Heart left ventricle (tissue), 16 donors: ENCODE measurements around the gene TTC7B. TPM values are rescaled to one million over a fixed set of nuclear protein-coding genes. Genes with fewer than 3 reads are reported as not detected.

Experiments used
- ATAC-seq, 4 donors: fragments of 200-7000 bp; cut with Tn5 transposase; one replicate each; pipeline ENCODE4 v1.9.1; 2020 to 2022; ENCODE audit warnings: moderate library complexity in 4 of 4, mild to moderate bottlenecking in 3 of 4, moderate number of reproducible peaks in 1 of 4
- DNase-seq, 5 donors: peaks; one replicate each; pipeline ENCODE4 v3.0.0-alpha.2; 2020
- H3K27ac ChIP-seq, 12 donors: fragments of 200-600 bp; sonication (generic) in 4 of 12; one replicate each; pipeline versions ENCODE4 v1.5.0 to v1.8.0; 2016 to 2022; ENCODE audit warnings: mild to moderate bottlenecking in 2 of 12
- H3K27me3 ChIP-seq, 9 donors: fragments of 200-600 bp; sonication (generic) in 2 of 9; one replicate each; pipeline versions ENCODE4 v1.5.1 to v1.8.0; 2016 to 2022; ENCODE audit warnings: mild to moderate bottlenecking in 3 of 9
- H3K36me3 ChIP-seq, 9 donors: fragments of 200-600 bp; sonication (generic) in 2 of 9; one replicate each; pipeline versions ENCODE4 v1.5.0 to v1.8.0; 2018 to 2022; ENCODE audit warnings: mild to moderate bottlenecking in 2 of 9
- H3K4me1 ChIP-seq, 12 donors: fragments of 200-600 bp; sonication (generic) in 4 of 12; one replicate each; pipeline versions ENCODE4 v1.5.0 to v1.8.0; 2016 to 2022; ENCODE audit warnings: mild to moderate bottlenecking in 3 of 12
- H3K4me3 ChIP-seq, 12 donors: fragments of 200-600 bp; sonication (generic) in 4 of 12; one replicate each; pipeline versions ENCODE4 v1.5.0 to v1.8.0; 2017 to 2022; ENCODE audit warnings: mild to moderate bottlenecking in 9 of 12, moderate library complexity in 4 of 12
- H3K9me3 ChIP-seq, 12 donors: fragments of 200-600 bp; sonication (generic) in 4 of 12; one replicate each; pipeline versions ENCODE4 v1.5.0 to v1.8.0; 2016 to 2022; ENCODE audit warnings: mild to moderate bottlenecking in 1 of 12
- POLR2A ChIP-seq, 2 donors: fragments of 450-650 bp; IDR thresholded peaks; one replicate each; pipeline ENCODE4 v1.6.1; 2017; ENCODE audit warnings: antibody characterized with exemption in 2 of 2, mild to moderate bottlenecking in 2 of 2, moderate library complexity in 2 of 2
- WGBS, 4 donors: extraction: QIAGEN DNeasy Blood & Tissue Kit in 2 of 4; methylation state at CpG; one replicate each; pipeline versions ENCODE4 v1.1.5 to v1.1.7; 2013 to 2018; 5-methylcytosine and 5-hydroxymethylcytosine counted together
- intact Hi-C, 10 donors: fragments of 100-400 bp; cut with DNase I; formaldehyde crosslinking; loops; one replicate each; pipeline versions ENCODE4 v1.11.1 to v1.14.2; 2022
- polyA plus RNA-seq, 2 donors: library from polyadenylated mRNA; stranded (reverse); fragments of 200-250 nt; gene quantifications; one replicate each; pipeline ENCODE4 v1.2.3, GENCODE V29; 2013
- total RNA-seq, 9 donors: library from RNA; depleted of rRNA in 2 of 9; stranded (reverse); fragments of >200 nt in 2 of 9; fragmentation: NEBNext Ultra II Directional in 3 of 9; extraction: Animal tissue kit (Norgen Biotek cat#: 25700) in 3 of 9; gene quantifications; one replicate each; pipeline versions ENCODE4 v1.1.0 to v1.2.4, GENCODE V29; 2016 to 2023
- TF ChIP-seq, protein P1 (sequence below), 12 donors: fragments of 200-600 bp; sonication (generic) in 4 of 12; IDR thresholded peaks; one replicate each; pipeline versions ENCODE4 v1.5.0 to v1.8.0; 2018 to 2022; ENCODE audit warnings: antibody characterized with exemption in 12 of 12, mild to moderate bottlenecking in 5 of 12
- donor health status: ischemic (EF 13 %, LVEDD 7.1; RV severe dilation, severe dysfunction).
- donor health status: healthy with polysubstance abuse.
- donor health status: DM: no; HTN: yes; CAD: no.
- donor health status: DM: no; HTN: no; CAD: no.
- donor health status: ischemic (EF 25% LVEDD 6.9; RV normal size, moderate dysfunction).
- donor health status: ischemic (EF 25% LVEDD 5.7; RV mildly dilated, moderate dysfunction).
- donor health status: healthy.
- donor health status: DM: yes; HTN: yes; CAD: no.
- donor health status: ischemic (EF 35%, LVEDD 5.7; RV mildly dilated, moderate dysfunction).
- donor health status: nonischemic (EF 11% LVEDD 7.7; RV severe dilation, severe dysfunction).
- donor health status: DM: yes; HTN: yes; CAD: no.
- donor health status: PGD.
- donor health status: ischemic (EF 29% LVEDD 5.4; RV normal size, mild dysfunction).
- donor health status: nonischemic (EF 23%, LVEDD 6.1; RV moderate dilation, normal function).

Gene TTC7B
- total and polyA plus RNA-seq, 11 donors = 20.3 to 76.1 (median 62.6) TPM

DNA sequence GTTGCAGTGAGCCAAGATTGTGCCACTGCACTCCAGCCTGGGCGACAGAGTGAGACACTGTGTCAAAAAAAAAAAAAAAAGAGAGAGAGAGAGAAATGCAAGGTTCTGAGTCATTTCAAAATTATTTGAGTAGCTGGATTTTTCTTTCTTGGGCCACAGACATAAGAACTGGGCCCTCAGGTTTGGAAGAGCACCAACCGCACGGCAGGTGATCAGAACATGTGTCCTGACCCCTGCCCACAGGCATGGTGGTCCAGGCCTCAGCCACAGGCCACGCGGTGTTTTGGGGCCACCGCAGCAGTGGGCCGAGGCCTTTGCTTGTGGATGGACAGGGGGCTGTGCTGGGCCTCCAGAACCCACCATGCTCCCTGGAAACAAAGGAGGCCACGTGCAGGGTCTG lies 292.7 kb downstream of the TTC7B start:
- WGBS, 4 donors = 86 to 90% (median 90%) methylated on average over 8 of the region's 8 CpGs
- DNase-seq = peak in 1 of 5 donors; percentile 10
- H3K27me3 ChIP-seq = no peaks in the 10 kb centered on the region
- no peak for TF ChIP-seq POLR2A (IDR thresholded peaks at IDR 0.05)
- TF ChIP-seq, protein P1, sequence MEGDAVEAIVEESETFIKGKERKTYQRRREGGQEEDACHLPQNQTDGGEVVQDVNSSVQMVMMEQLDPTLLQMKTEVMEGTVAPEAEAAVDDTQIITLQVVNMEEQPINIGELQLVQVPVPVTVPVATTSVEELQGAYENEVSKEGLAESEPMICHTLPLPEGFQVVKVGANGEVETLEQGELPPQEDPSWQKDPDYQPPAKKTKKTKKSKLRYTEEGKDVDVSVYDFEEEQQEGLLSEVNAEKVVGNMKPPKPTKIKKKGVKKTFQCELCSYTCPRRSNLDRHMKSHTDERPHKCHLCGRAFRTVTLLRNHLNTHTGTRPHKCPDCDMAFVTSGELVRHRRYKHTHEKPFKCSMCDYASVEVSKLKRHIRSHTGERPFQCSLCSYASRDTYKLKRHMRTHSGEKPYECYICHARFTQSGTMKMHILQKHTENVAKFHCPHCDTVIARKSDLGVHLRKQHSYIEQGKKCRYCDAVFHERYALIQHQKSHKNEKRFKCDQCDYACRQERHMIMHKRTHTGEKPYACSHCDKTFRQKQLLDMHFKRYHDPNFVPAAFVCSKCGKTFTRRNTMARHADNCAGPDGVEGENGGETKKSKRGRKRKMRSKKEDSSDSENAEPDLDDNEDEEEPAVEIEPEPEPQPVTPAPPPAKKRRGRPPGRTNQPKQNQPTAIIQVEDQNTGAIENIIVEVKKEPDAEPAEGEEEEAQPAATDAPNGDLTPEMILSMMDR (IDR thresholded peaks at IDR 0.05) = no peak
- H3K27ac ChIP-seq = peak overlapping the region in 7 of 12 donors; percentile 20 to 78 (median 54)
- peaks cover 0 to 63% (median 44%) of the 10 kb centered on the region in 12 donors for H3K4me1 ChIP-seq
- no peak overlapping the region for H3K4me3 ChIP-seq
- peaks cover 0 to 9% (median 0%) of the 10 kb centered on the region in 12 donors for H3K9me3 ChIP-seq
- intact Hi-C loops = loop anchor here in 4 of 10 donors (5.0 to 10.0 kb wide), 3 partner anchors 116 to 126 kb away; partner anchors contain the start of gene CALM1 (in 2 of the 4)
- H3K36me3 ChIP-seq = no peaks in the 10 kb centered on the region
- no peak for ATAC-seq

DNA sequence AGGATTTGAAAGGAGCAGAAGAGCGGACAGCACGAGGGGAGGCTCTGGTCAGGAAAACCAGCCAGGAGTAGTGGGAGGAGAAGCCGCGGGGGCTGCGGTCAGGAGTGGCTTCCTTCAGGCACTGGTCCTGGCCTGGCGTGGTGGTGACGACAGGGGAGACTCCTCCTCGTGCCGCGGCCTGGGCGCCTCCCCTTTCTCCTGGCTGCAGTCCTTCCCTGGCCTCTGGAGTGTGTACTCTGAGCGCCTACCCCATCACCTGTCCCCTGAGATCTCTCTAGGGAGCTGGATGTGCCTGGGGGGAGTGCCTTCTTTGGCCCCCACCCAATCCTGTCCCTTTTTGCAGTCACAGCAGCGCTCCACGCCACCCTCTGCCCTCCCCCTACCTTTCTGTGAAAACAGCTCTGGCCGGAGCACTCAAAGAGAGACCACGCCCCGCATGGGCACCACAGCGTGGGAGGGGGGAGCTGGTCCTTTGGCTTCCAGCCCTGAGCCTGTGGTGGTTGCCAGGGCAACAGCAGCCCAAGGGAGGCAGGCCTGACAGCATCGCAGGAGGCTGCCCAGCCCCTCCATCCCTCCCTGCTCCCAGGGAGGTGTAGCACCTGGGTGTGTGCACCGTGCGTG lies 293.5 kb downstream of the TTC7B start:
- DNase-seq = peak in 4 of 5 donors; percentile 61 to 78 (median 68)

GRCh38 chr14:90521930-90522483 lies 294.2 kb downstream of the TTC7B start:
- TF ChIP-seq, protein P1 (IDR thresholded peaks at IDR 0.05) = no peak
- TF ChIP-seq POLR2A (IDR thresholded peaks at IDR 0.05) = no peak
- Histone ChIP-seq H3K4me3 (no peak overlapping the region), H3K27me3 (no peaks in the 10 kb centered on the region), H3K4me1 (peaks cover 0 to 74% (median 47%) of the 10 kb centered on the region in 12 donors), H3K36me3 (no peaks in the 10 kb centered on the region), H3K9me3 (peaks cover 0 to 7% (median 0%) of the 10 kb centered on the region in 12 donors), H3K27ac (peak overlapping the region in 9 of 12 donors; percentile 6 to 83 (median 53))
- WGBS, 4 donors = 84 to 91% (median 90%) methylated on average over 18 of the region's 18 CpGs
- ATAC-seq = peak in 1 of 4 donors; percentile 1
- intact Hi-C loops = loop anchor here in 4 of 10 donors (5.0 to 10.0 kb wide), 3 partner anchors 115 to 125 kb away; partner anchors contain the start of gene CALM1 (in 2 of the 4)
- DNase-seq = peak in 2 of 5 donors; percentile 21 to 26

More for the DNA sequence above, 293.5 kb downstream of the TTC7B start:
- Histone ChIP-seq H3K9me3 (peaks cover 0 to 9% (median 0%) of the 10 kb centered on the region in 12 donors), H3K4me1 (peaks cover 0 to 71% (median 47%) of the 10 kb centered on the region in 12 donors), H3K36me3 (no peaks in the 10 kb centered on the region), H3K27me3 (no peaks in the 10 kb centered on the region), H3K4me3 (no peak overlapping the region), H3K27ac (peak overlapping the region in 9 of 12 donors; percentile 31 to 83 (median 53))
- 31 to 54% (median 44%) methylated on average over 14 to 21 of the region's 21 CpGs for WGBS, 4 donors
- ATAC-seq = peak in 3 of 4 donors; percentile 10 to 77 (median 77)
- TF ChIP-seq POLR2A (IDR thresholded peaks at IDR 0.05) = no peak
- TF ChIP-seq, protein P1 (IDR thresholded peaks at IDR 0.05) = no peak
- intact Hi-C loops = loop anchor here in 4 of 10 donors (5.0 to 10.0 kb wide), 3 partner anchors 115 to 125 kb away; partner anchors contain the start of gene CALM1 (in 2 of the 4)
